HG03354 (cell line): ENCODE results near the gene CYP24A1.

Experiments used
- ATAC-seq: cut with Tn5 transposase; IDR thresholded peaks from one replicate; pipeline ENCODE4 v1.9.1; 2021; ENCODE audit warnings: mild to moderate bottlenecking; ENCODE audit not compliant: unreplicated experiment, poor library complexity, severe bottlenecking

CYP24A1 gene

DNA sequence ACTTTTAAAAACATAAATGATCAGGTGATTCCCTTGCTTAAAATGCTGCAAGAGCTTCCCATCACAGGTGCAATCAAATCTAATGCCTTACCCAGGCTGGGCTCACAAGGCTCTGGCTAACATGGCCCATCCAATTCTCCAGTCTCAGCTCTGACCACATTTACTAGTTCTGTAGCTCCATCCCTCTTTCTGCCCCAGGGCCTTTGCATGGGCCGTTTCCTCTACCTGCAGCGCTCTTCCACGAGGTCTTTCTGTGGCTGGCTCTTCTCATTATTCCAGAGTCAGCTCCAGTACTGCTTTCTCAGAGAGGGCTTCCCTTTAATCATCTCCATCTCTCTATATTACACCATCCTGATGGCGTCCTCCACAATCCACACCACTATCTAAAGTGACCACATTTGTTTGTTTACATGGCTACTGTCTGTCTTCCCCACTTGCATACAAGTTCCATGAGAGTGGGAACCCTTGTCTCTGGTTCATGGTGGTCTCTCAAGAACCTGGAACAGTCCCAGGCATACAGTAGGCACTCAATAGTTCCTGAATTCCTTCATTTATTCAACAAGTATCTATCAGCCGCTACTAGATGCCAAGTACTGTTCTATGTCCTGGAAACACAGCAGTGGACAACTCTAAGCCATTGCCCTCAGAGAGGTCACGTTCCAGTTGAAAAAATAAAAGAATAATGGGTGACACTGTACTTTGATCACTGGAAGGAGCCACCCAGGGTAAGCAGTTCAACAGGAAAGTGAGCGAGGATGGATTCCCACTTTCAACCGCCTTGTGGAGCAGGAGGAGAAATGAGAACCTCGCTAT lies 12.6 kb downstream of the CYP24A1 start:
- no peak for ATAC-seq

DNA sequence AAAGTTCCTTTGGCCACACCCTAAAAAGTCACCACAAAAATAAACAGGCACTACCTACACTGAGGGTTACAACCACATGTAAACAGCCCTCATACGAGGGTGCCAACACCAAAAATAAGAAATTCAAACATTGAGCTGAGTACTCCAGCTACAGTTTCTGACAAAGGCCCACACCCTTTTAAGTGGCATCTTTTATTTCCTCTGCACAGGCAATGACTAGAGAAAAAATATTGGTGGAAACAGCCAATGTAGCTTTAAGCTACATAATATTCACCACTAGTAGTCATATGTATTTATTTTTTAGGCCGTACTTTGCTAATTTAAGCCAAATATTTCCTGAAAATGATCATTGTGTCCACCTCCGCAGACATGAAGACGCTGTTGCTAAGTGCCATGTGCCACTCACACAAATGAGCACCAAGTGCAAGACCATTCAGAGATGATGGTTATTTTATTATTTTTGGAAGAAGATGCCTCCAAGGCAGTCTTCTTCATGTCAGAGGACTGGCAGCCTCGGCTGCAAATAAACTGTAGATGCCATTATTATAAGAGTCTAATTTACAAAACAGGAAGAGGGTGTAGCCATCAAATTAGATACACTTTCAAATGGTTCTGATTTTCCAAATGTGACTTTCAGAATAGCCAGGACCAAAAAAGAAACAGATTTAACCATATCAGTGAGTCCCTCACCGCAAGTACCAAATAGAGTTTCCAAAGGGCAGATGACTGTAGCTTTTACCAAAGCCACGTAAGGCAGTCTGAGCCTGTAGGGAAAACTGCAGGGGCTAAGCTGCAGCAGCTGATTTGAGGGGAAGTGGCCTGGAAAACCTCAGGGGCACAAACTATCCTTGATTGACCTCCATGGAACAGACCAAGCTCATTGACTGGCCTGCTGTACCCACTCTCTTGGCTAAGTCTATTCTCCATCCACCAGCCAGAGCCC lies 13.4 kb downstream of the CYP24A1 start:
- ATAC-seq = no peak

DNA sequence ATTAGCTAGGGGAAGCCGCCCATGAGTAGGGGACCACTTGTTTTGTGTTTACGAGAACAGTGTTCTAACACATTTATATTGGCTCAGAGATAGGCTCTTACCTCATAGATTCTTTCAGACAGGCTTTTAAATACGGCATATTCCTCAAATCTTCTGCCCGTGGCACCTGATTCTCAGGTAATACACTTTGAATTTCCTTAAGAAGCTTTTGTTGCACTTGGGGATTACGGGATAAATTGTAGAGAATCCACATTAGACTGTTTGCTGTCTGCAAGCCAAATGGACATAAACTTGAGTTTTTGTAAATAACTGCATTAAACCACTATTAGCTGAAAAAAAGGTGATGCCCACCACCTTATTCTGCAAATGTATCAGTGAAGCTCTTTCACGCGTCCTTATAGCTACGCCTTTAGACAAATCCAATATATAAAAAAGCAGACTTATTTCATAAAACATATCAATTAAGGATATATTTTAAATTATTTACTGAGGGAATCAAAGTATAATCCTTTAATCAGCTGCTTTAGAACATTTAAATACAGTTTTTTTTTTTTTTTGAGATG lies 14.8 kb downstream of the CYP24A1 start:
- ATAC-seq = no peak

DNA sequence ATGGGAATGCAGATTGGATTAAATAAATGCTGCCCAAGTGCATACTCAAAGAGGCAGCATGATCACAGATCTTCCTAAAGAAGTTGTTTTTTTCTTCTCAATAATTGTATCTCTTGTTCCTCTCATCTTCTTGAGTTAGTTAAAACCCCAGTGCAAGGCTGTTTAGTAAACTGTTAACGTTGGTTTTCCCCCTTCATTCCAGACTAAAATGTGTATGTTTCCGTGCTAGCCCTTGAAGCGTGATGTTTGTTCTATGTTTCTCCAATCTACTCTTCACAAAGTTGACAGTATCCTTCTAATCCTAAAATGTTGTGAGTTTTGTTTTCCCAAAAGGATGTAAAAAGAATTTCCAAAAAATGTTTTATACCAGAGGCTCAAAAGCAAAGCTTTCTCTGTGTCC lies 15.6 kb downstream of the CYP24A1 start:
- no peak for ATAC-seq

DNA sequence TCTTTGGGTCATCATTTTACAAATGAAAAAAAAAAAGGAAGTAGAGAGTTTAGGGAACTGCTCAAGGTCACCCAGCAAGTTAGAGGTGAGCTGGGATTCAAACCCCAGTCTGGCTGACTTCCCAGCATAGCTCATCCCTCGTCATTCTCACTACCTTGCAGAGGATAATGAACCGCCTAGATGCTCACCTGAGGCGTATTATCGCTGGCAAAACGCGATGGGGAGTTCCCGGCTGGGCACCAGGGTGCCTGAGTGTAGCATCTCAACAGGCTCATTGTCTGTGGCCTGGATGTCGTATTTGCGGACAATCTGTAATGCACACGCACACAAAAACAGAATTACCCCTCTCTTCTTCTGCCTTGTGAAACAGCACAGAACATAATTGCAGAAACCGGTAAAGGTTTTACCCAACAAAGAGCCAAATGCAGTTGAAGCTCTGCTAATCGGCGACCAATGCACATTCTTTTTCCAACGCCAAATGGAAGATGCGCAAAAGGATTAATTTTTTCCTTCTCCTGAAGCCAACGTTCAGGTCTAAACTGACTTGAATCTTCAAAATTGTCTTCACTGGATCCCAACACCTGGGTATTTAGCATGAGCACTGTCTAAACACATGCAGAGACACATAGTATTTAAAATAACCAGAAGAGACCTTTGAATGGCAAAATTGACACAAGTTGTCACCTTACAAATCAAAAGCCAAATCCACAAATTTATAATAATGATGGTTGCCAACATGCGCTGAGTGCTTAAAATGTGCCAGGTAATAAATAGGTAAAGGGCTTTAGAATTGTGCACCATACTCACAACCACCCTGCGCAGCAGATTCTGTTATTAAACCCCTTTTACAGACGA lies 16.6 kb downstream of the CYP24A1 start:
- ATAC-seq = no peak

DNA sequence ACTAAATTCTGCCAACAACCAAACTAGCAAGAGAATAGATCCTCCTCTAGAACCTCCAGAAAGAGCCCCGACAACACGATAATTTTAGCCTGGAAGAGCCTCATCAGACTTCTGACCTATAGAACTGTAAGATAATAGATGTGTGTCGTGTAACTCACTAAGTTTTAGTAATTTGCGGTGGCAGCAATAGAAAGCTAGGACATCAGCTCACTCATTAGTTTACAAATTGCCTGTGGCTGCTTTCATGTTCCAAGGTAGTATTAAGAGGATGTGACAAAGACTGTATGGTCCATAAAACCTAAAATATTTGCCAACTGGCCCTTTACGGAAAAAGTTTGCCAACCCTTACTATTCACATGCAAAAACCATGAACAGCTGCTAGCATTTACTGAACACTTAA lies 17.3 kb downstream of the CYP24A1 start:
- ATAC-seq = no peak

DNA sequence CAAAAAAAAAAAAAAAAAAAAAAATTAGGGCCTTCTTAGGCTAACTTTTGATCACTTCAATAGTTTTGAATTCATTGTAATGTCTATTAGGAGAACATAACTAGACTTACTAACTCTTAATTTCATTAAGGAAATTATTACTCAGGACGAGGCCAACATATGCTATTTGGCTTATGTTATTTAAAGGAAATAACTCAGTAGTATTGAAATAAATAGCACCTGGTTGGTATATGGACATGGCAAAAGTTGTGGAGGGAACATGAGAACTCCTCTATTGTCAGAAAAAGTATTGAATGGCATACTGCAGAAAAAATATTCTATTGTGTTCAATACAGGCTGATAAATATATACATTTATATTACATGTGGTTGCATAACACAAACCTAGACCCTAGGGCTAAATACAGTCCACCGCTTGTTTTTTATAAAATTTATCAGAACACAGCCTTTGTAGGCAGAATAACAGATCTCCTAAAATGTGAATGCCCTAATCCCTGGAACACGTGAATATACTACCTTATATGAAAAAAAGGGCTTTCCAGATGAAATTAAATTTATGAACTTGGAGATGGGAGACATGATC lies 18.0 kb downstream of the CYP24A1 start:
- no peak for ATAC-seq

DNA sequence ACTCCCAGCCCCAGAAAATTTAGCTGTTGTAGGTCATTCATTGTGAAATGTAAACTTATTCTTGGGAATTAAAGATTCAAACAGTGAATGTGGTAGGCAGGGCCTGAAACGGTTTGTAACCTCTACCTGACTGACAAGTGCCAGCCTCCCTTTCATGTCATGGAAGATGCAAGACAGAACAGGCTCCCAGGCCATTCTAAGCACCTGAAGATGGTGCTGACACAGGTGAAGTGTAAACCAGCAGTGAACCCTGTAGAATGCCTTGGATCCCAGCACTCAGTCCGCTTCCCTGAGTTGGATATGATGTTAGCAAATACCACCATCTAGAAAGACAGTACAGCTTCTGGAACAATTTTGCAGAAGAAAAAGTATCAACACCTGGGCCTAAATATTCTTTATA lies 19.3 kb downstream of the CYP24A1 start:
- ATAC-seq = no peak

DNA sequence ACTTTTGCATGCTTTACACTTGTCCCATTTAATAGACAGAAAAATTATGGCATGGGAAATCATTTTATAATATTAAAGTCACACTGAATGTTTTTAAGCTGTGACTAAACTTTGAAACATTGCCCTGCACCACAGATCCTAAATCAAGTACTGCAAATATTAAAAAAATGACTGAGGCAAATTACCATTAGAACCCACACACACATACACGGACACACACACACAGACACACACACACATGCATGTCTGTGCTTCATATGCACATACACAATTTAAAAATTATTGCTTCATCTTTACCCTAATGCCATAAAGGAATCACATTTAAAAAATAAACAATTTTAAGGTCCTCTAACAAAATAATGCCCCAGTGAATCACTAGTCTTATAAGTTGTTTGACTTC lies 19.9 kb downstream of the CYP24A1 start:
- ATAC-seq = no peak

DNA sequence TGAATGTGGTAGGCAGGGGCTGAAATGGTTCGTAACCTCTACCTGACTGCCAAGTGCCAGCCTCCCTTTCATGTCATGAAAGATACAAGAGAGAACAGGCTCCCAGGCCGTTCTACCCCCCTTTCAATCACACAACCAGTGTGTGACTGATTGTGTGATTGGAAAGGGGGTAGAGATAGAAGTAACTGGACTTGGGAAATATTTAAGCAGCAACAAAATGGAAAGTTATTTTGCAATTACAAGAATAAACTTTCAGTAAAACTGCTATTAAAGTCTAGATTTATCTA lies 20.8 kb downstream of the CYP24A1 start:
- ATAC-seq = no peak

DNA sequence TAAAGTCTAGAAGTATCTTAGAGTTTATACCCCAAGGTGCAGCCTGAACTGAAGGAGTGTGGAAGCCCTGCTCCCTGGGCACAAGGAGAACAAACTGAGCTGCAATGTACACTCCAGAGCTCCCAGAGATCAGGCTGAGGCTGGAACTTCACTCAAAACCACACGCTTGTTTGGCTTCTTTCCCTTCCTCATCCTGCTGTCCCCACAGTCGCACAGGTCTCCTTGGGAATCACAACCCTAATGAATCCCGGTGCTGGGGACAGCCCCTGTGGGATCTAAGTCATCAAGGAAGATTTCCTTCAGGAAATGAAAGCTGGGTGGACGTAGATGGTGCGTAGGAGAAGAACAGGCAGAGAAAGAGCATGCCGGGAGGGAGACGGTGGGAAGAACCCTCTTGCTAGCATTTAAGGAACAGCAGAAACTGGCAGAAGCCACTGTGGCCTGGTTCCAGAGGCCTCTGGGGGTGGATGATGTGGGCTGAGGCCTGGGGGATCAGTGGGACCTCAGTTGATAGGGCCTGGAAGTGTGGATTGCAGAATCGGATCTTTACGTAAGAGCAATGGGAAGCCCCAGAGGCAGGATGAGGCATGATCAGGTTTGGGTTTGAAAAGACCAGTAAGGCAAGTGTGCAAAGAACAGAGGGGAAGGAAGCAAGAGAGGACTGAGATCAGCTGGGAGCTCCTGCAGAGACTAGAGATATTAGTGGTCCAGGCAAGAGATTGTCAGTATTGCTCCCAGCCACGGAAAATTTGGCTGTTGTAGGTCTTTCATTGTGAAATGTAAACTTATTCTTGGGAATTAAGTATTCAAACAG lies 21.4 kb downstream of the CYP24A1 start:
- no peak for ATAC-seq

DNA sequence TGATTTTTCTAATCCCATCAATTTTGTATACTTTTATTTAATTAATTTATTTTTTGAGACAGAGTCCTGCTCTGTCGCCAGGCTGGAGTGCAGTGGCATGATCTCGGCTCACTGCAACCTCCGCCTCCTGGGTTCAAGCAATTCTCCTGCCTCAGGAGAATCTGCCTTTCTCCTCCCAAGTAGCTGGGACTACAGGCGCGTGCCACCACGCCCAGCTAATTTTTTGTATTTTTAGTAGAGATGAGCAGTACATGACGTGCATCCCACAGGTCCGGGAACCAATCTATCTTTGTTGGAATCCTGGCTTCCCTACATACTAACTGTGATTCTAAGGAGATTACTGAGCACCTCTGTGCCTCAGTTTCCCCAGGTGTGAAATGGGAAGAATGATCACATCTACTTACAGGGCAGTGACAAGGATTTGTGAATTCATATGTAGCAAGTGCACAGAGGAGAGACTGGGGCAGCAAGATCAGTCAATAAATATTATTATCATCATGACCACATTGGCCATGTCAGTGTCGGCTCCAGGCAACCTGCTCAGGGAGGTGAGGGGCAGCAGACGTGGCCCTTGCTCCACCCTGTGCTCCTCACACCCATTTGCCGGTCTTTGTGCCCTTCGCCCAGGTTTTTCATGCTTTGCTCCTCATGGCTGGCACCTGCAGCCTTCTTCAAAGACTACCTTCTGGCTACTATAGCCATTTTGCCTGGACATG lies 22.1 kb downstream of the CYP24A1 start:
- ATAC-seq = no peak

DNA sequence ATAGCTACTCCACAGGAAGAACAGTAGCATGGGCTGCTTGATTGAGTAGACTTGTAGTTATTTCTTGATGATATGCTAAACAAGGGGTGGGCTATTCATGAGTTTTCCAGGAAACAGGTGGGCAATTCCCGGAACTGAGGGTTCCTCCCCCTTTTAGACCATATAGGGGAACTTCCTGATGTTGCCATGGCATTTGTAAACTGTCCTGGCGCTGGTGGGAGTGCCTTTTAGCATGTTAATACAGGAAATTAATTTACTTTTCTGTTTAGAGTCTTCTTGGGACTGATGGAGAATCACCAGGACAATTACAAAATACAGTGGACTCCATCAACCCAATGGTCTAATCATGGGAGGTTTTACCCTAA lies 22.7 kb downstream of the CYP24A1 start:
- ATAC-seq = no peak

DNA sequence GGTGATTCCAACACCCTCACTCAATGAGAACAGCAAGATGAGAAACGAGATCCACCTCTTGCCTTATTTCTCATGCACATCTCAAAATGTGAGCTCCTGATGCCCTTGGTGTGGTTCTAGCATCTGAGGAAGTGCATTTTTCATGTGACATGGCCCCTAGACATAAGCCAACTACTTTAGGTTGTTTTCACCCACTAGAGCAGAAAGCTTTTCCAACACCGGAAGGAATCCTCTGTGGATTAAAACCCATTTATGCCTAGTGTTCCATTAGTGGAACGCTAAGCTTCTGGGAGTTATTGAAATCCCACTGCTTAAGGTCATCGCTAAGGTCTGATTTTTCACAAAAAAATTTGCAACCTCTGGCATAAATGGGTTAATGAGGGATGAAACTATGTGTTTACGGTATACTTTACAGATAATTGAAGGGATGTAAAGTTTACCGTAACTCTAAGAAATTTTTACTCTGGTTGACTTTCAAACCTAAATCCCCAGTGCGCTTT lies 24.0 kb downstream of the CYP24A1 start:
- no peak for ATAC-seq

DNA sequence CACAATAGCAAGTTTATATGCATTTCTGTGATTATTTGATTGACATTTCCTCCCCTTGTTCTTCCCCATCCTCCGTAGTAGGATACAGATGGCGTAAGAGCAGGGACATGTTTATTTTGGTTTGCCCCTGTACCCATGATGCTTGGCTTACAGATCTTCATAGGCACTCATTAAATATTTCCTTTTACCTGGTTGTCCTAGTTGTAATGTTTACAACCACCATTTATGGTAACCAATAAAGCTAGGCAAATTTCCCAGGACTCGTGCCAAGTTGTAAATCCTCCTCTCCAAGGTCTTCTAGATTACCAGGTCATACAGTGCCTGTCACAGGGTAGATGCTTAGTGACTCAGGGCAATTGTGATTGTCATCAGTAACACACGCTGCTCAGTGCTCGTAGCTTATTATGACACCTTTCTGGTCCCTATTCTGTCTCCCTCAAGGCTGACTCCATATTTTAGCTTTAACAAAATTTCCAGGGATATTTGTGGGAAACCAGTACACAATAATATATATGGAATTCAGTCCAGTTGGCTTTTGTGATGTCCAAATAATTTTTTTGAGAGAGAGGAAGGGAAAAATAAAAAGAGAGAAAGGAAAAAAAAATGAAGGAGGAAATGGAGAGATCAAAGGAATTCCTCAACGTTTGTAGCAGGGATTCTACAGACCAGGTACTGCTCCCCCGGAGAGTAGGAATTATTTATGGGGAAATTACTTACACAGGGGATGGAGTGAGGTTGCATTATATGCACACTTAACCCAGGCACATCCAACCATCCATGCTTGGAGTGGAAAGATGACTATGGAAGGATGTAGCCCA lies 24.6 kb downstream of the CYP24A1 start:
- ATAC-seq = no peak

DNA sequence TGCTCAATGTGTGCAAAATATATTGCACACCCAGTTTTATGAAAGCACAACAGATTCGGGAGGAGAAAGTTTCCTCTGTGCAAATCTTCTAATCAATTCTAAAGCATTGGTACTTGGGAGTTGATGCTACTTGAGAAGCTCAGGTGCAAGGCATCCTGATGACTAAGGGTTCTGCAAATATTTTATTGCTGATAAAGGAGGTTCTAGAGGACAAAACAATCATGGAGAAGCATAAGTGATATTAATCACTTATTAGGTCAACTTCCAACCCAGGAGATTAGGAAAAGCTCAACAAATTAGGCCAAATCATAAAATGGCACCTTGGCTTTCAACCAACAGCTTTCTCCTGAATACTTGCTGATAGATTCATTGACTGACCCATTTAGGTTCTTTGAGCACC lies 27.1 kb downstream of the CYP24A1 start:
- no peak for ATAC-seq

DNA sequence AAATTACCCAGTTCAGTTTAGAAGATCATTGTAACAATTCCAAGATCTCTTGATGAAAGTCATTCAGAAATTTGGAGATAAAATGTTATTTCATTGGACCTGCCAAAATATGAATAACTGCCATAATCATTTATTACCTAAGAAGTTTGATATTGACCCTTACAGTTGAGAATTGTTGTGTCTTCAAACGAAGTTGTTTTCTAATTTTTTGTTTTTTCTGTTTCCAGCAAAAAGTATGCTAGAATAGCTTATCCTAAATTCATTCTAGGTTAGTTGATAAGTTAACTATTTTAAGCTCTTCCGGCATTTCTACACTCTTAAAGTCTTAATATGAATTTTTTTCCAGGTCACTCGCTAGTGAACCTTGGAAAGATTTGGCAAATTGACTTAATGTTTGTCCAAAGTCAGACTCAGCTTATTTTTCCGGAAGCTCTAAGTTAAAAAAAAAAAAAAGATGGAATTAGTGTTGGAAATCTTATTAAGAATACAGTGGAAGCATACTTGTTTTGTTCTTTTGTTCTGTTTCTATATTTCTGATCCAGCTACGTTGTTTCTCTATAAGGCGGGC lies 28.9 kb downstream of the CYP24A1 start:
- ATAC-seq = no peak
